K562 (cell line): ENCODE data around the gene ITSN2. TPM values are rescaled to one million over a fixed set of nuclear protein-coding genes. Genes with fewer than 3 reads are reported as not detected.

Experiments used
- CBX5 ChIP-seq: IDR thresholded peaks from 2 replicates; pipeline ENCODE4 v1.6.1; 2014; ENCODE audit warnings: low read depth, borderline replicate concordance
- CREM ChIP-seq: IDR thresholded peaks from 2 replicates; pipeline ENCODE4 v1.6.1; 2014; ENCODE audit warnings: antibody characterized with exemption, low read depth
- KDM1A ChIP-seq, 2 experiments: fragments of 450-650 bp; IDR thresholded peaks; 2 replicates each; pipeline ENCODE4 v1.6.1; 2016; ENCODE audit warnings: mild to moderate bottlenecking in 2 of 2
- MTA2 ChIP-seq: fragments of 450-650 bp; IDR thresholded peaks from 2 replicates; pipeline ENCODE4 v1.6.1; 2016; ENCODE audit warnings: low read depth
- NFIX ChIP-seq: fragments of 250-450 bp; sonication (Bioruptor Pico); IDR thresholded peaks from 2 replicates; pipeline ENCODE4 v1.4.0; 2020; ENCODE audit warnings: low read depth, mild to moderate bottlenecking, moderate library complexity
- RBM15 ChIP-seq: fragments of 200-400 bp; formaldehyde crosslinking; IDR thresholded peaks from 2 replicates; pipeline ENCODE4 v1.6.1; 2018; ENCODE audit warnings: mild to moderate bottlenecking, low read length, moderate library complexity; ENCODE audit not compliant: insufficient read depth
- RBM39 ChIP-seq: fragments of 200-400 bp; formaldehyde crosslinking; optimal IDR thresholded peaks from 2 replicates; pipeline ENCODE3; 2018; ENCODE audit warnings: low read depth, low read length
- STAG1 ChIP-seq: sonication (generic); formaldehyde crosslinking; IDR thresholded peaks from 2 replicates; pipeline ENCODE4 v1.5.0; 2020; ENCODE audit warnings: missing genetic modification reagents, borderline replicate concordance
- STAT5A ChIP-seq: IDR thresholded peaks from 2 replicates; pipeline ENCODE4 v1.6.1; 2012; ENCODE audit warnings: low read length, inconsistent platforms, borderline replicate concordance
- ZNF12 ChIP-seq: sonication (generic); formaldehyde crosslinking; IDR thresholded peaks from 2 replicates; pipeline ENCODE4 v1.4.0; 2020; ENCODE audit warnings: mild to moderate bottlenecking, missing genetic modification reagents
- ZNF311 ChIP-seq: fragments of 250-450 bp; sonication (Bioruptor Pico); IDR thresholded peaks from 2 replicates; pipeline ENCODE4 v1.4.0; 2020; ENCODE audit warnings: mild to moderate bottlenecking, moderate library complexity
- ZSCAN29 ChIP-seq: fragments of 450-650 bp; IDR thresholded peaks from 2 replicates; pipeline ENCODE4 v1.6.1; 2017
- polyA plus RNA-seq, 8 experiments: library from polyadenylated mRNA; depleted of rRNA in 4 of 8; stranded (reverse) in 5 of 8; unstranded in 3 of 8; fragments of >200 nt; fragmentation: Nextera tagmentation in 2 of 8; fragmentation: Illumina TruSeq in 1 of 8; extraction: Ambion mirVana in 2 of 8; extraction: Trizol in 1 of 8; gene quantifications; 2 replicates each; pipeline versions ENCODE4 v1.2.1 to v1.2.3, GENCODE V29; 2011 to 2014; ENCODE audit warnings: inconsistent platforms in 1 of 8, missing spikeins in 1 of 8
- total RNA-seq, 7 experiments: library from RNA; depleted of rRNA in 6 of 7; stranded (reverse); fragments of >200 nt in 6 of 7; fragmentation: Illumina TruSeq in 2 of 7; extraction: Trizol in 2 of 7; gene quantifications; 2 replicates each; pipeline versions ENCODE4 v1.2.1 to v1.2.3, GENCODE V29; 2011 to 2021; ENCODE audit warnings: low replicate concordance in 1 of 7
- TF ChIP-seq, protein P1 (sequence below): fragments of 450-650 bp; formaldehyde crosslinking; IDR thresholded peaks from 2 replicates; pipeline ENCODE4 v1.4.0; 2020; ENCODE audit warnings: mild to moderate bottlenecking, moderate library complexity
- TF ChIP-seq, protein P2 (sequence below): fragments of 450-650 bp; formaldehyde crosslinking; IDR thresholded peaks from 2 replicates; pipeline ENCODE4 v1.4.0; 2022; ENCODE audit warnings: missing genetic modification characterization

The ITSN2 gene
- total and polyA plus RNA-seq, 9 of the 15 experiments (the other 6 are each of a cell fraction or from before 2014, with no cell fraction given): 6.6 to 19.9 (median 15.2) TPM

DNA sequence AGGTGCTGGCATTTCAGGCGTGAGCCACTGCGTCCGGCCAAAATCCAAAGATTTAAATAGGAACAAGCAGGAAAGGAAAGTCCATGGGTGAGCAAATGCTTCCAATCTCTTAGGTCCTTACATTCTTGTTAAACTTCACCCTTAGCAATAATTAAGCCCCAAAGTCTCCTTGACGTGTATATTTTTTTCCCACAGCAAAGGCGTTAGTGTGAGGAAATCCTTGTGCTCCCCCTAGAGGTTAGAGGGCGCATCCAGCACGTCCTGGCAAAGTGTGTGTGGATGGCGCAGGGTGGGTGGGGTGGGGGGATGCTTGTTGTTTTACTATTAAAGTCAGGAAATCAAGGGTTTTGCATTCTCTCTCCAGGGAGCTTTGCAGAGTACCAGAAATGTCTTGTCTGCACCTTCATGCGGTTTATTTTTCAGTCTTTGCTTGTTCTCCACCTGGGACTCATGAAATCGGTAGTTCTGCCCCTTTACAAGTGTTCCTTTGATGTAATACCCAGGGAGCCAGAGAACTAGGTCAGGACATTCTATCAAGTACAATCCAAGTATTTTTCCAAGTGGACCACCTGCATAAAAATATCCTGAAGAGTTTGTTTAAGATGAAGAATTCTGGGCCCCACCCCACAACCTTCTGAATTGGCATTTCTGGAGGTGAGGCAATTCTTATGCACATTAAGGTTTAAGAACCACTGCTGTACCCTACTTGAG lies 22.2 kb upstream of the ITSN2 start (continued):
- TF ChIP-seq CBX5 (no peak), ZNF311 (CRISPR knock-in tag) (no peak), ZNF12 (CRISPR knock-in tag) (no peak), MTA2 (no peak), RBM39 (no peak), RBM15 (no peak), ZSCAN29 (no peak), CREM (peak; percentile 44; the same call in 1 of the 2 replicates), STAG1 (CRISPR knock-in tag) (peak; percentile 48; the same call in 1 of the 2 replicates), KDM1A (IDR thresholded peaks at IDR 0.05) (no peak), STAT5A (no peak), NFIX (CRISPR knock-in tag) (no peak)
- TF ChIP-seq, protein P1, sequence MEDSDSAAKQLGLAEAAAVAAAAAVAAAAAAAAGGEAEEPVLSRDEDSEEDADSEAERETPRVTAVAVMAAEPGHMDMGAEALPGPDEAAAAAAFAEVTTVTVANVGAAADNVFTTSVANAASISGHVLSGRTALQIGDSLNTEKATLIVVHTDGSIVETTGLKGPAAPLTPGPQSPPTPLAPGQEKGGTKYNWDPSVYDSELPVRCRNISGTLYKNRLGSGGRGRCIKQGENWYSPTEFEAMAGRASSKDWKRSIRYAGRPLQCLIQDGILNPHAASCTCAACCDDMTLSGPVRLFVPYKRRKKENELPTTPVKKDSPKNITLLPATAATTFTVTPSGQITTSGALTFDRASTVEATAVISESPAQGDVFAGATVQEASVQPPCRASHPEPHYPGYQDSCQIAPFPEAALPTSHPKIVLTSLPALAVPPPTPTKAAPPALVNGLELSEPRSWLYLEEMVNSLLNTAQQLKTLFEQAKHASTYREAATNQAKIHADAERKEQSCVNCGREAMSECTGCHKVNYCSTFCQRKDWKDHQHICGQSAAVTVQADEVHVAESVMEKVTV (CRISPR knock-in tag): peak; percentile 56
- TF ChIP-seq, protein P2, sequence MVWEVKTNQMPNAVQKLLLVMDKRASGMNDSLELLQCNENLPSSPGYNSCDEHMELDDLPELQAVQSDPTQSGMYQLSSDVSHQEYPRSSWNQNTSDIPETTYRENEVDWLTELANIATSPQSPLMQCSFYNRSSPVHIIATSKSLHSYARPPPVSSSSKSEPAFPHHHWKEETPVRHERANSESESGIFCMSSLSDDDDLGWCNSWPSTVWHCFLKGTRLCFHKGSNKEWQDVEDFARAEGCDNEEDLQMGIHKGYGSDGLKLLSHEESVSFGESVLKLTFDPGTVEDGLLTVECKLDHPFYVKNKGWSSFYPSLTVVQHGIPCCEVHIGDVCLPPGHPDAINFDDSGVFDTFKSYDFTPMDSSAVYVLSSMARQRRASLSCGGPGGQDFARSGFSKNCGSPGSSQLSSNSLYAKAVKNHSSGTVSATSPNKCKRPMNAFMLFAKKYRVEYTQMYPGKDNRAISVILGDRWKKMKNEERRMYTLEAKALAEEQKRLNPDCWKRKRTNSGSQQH (CRISPR knock-in tag): no peak
